WTC11 (cell line): Measurements from ENCODE around the gene GPR39. TPM values are rescaled to one million over a fixed set of nuclear protein-coding genes. Genes with fewer than 3 reads are reported as not detected.

Experiments used
- ATAC-seq: fragments of 200-7000 bp; cut with Tn5 transposase; 2 replicates; pipeline ENCODE4 v1.10.0; 2021; ENCODE audit warnings: mild to moderate bottlenecking, moderate library complexity
- CTCF ChIA-PET: fragments of 300-600 bp; sonication (Branson Sonifier 250); formaldehyde crosslinking; loops from one replicate; lab custom pipeline; 2021; ENCODE audit warnings: antibody characterized with exemption; lab: Charles Lee
- POLR2A ChIA-PET: fragments of 350-600 bp; sonication (Branson Sonifier 250); formaldehyde crosslinking; loops from one replicate; lab custom pipeline; 2021; ENCODE audit warnings: antibody characterized with exemption; lab: Charles Lee
- DNase-seq: peaks from one replicate; pipeline ENCODE4 v3.0.0; 2021; ENCODE audit warnings: low spot score
- H3K27ac Mint-ChIP-seq: 2 replicates; pipeline ENCODE4 v1.8.0; 2021; ENCODE audit warnings: mixed read lengths
- H3K27me3 Mint-ChIP-seq: 2 replicates; pipeline ENCODE4 v1.8.0; 2021; ENCODE audit warnings: low read depth, mild to moderate bottlenecking, moderate library complexity, mixed read lengths
- H3K36me3 Mint-ChIP-seq: 2 replicates; pipeline ENCODE4 v1.8.0; 2021; ENCODE audit warnings: mixed read lengths
- H3K4me1 Mint-ChIP-seq: 2 replicates; pipeline ENCODE4 v1.8.0; 2022; ENCODE audit warnings: mixed read lengths
- H3K4me3 Mint-ChIP-seq: 2 replicates; pipeline ENCODE4 v1.8.0; 2021; ENCODE audit warnings: mild to moderate bottlenecking, moderate library complexity, mixed read lengths
- H3K9me3 Mint-ChIP-seq: 2 replicates; pipeline ENCODE4 v1.8.0; 2021; ENCODE audit warnings: mixed read lengths
- AFF4 ChIP-seq: sonication (generic); formaldehyde crosslinking; IDR thresholded peaks from 2 replicates; pipeline ENCODE4 v1.8.1; 2023; ENCODE audit warnings: mild to moderate bottlenecking, missing genetic modification reagents, borderline replicate concordance
- ATF3 ChIP-seq: sonication (generic); formaldehyde crosslinking; conservative IDR thresholded peaks from 2 replicates; pipeline ENCODE4 v1.8.1; 2022; ENCODE audit warnings: mild to moderate bottlenecking, missing genetic modification reagents
- E2F4 ChIP-seq: sonication (generic); formaldehyde crosslinking; IDR thresholded peaks from 2 replicates; pipeline ENCODE4 v1.8.1; 2022; ENCODE audit warnings: low read depth, mild to moderate bottlenecking, moderate library complexity, missing genetic modification reagents, borderline replicate concordance
- FOXP1 ChIP-seq: sonication (generic); formaldehyde crosslinking; IDR thresholded peaks from 2 replicates; pipeline ENCODE4 v1.8.0; 2022; ENCODE audit warnings: missing genetic modification reagents, mild to moderate bottlenecking, moderate library complexity, borderline replicate concordance
- JAZF1 ChIP-seq: fragments of 250-450 bp; sonication (Bioruptor Pico); IDR thresholded peaks from 2 replicates; pipeline ENCODE4 v1.9.0; 2021; ENCODE audit warnings: moderate library complexity, mild to moderate bottlenecking, inconsistent platforms
- MYBL2 ChIP-seq: sonication (generic); formaldehyde crosslinking; IDR thresholded peaks from 2 replicates; pipeline ENCODE4 v1.8.1; 2023; ENCODE audit warnings: mild to moderate bottlenecking, moderate library complexity, missing genetic modification reagents
- NFYB ChIP-seq: sonication (generic); formaldehyde crosslinking; conservative IDR thresholded peaks from 2 replicates; pipeline ENCODE4 v1.8.0; 2022; ENCODE audit warnings: low read depth, missing genetic modification reagents
- OVOL2 ChIP-seq: fragments of 250-450 bp; sonication (Bioruptor Pico); IDR thresholded peaks from 2 replicates; pipeline ENCODE4 v1.9.0; 2021; ENCODE audit warnings: mild to moderate bottlenecking, borderline replicate concordance
- PREB ChIP-seq: sonication (generic); formaldehyde crosslinking; IDR thresholded peaks from 2 replicates; pipeline ENCODE4 v1.8.1; 2022; ENCODE audit warnings: mild to moderate bottlenecking, missing genetic modification reagents, moderate library complexity, borderline replicate concordance
- PRRX2 ChIP-seq: fragments of 250-450 bp; sonication (Bioruptor Pico); IDR thresholded peaks from 2 replicates; pipeline ENCODE4 v1.8.0; 2021; ENCODE audit warnings: mild to moderate bottlenecking
- RELA ChIP-seq: sonication (generic); formaldehyde crosslinking; IDR thresholded peaks from 2 replicates; pipeline ENCODE4 v1.8.1; 2022; ENCODE audit warnings: missing genetic modification reagents, mild to moderate bottlenecking, borderline replicate concordance
- SMAD3 ChIP-seq: sonication (generic); formaldehyde crosslinking; IDR thresholded peaks from 2 replicates; pipeline ENCODE4 v1.8.0; 2022; ENCODE audit warnings: missing genetic modification reagents, mild to moderate bottlenecking, borderline replicate concordance
- TEAD4 ChIP-seq: sonication (generic); formaldehyde crosslinking; IDR thresholded peaks from 2 replicates; pipeline ENCODE4 v1.8.0; 2022; ENCODE audit warnings: mild to moderate bottlenecking, missing genetic modification reagents
- TP53 ChIP-seq: sonication (generic); formaldehyde crosslinking; IDR thresholded peaks from 2 replicates; pipeline ENCODE4 v1.8.1; 2023; ENCODE audit warnings: mild to moderate bottlenecking, missing genetic modification reagents
- ZNF219 ChIP-seq: sonication (generic); formaldehyde crosslinking; IDR thresholded peaks from 2 replicates; pipeline ENCODE4 v1.8.0; 2023; ENCODE audit warnings: missing genetic modification reagents, mild to moderate bottlenecking, borderline replicate concordance
- ZNF232 ChIP-seq: sonication (generic); formaldehyde crosslinking; IDR thresholded peaks from 2 replicates; pipeline ENCODE4 v1.8.0; 2022; ENCODE audit warnings: mild to moderate bottlenecking, missing genetic modification reagents
- ZNF263 ChIP-seq: sonication (generic); formaldehyde crosslinking; IDR thresholded peaks from 2 replicates; pipeline ENCODE4 v1.8.1; 2022; ENCODE audit warnings: low read depth, mild to moderate bottlenecking, moderate library complexity, missing genetic modification reagents
- ZSCAN18 ChIP-seq: fragments of 250-450 bp; sonication (Bioruptor Pico); IDR thresholded peaks from 2 replicates; pipeline ENCODE4 v2.1.2; 2022; ENCODE audit warnings: mild to moderate bottlenecking, moderate library complexity
- total RNA-seq: library from RNA; stranded (reverse); gene quantifications from 3 replicates; pipeline ENCODE4 v1.2.3, GENCODE V29; 2021

Gene GPR39
- total RNA-seq, 1 experiment from 2014 or later = 0.74 TPM

- ChIA-PET CTCF (no interaction called here), POLR2A (no interaction called here)
- no peak for TF ChIP-seq SMAD3
- TF ChIP-seq ATF3 = no peak
- no peak for TF ChIP-seq OVOL2 (CRISPR knock-in tag)
- no peak for TF ChIP-seq ZNF232
- TF ChIP-seq NFYB (CRISPR knock-in tag) = no peak
- no peak for TF ChIP-seq MYBL2 (CRISPR knock-in tag)
- no peak for TF ChIP-seq ZSCAN18 (CRISPR knock-in tag)
- no peak overlapping the region for H3K4me3 Mint-ChIP-seq
- no peak overlapping the region for H3K27ac Mint-ChIP-seq
- no peaks in the 10 kb centered on the region for H3K27me3 Mint-ChIP-seq
- no peak for ATAC-seq
- no peak for DNase-seq
- H3K4me1 Mint-ChIP-seq = peaks cover 13% of the 10 kb centered on the region
- H3K9me3 Mint-ChIP-seq = no peaks in the 10 kb centered on the region
- no peaks in the 10 kb centered on the region for H3K36me3 Mint-ChIP-seq
These were observed 101.7 kb downstream of the GPR39 start for GRCh38 chr2:132518302-132518701.

GRCh38 chr2:132519566-132519965, 103.0 kb downstream of the GPR39 start:
- Mint-ChIP-seq H3K36me3 (no peaks in the 10 kb centered on the region), H3K4me1 (peaks cover 16% of the 10 kb centered on the region), H3K27me3 (no peaks in the 10 kb centered on the region), H3K27ac (no peak overlapping the region), H3K9me3 (no peaks in the 10 kb centered on the region)
- DNase-seq = no peak
- POLR2A ChIA-PET = no interaction called here
- TF ChIP-seq JAZF1 (CRISPR knock-in tag) = no peak
- TF ChIP-seq E2F4 (CRISPR knock-in tag) = no peak
- no peak for TF ChIP-seq ATF3
- no peak for TF ChIP-seq RELA (CRISPR knock-in tag)
- no peak for TF ChIP-seq OVOL2 (CRISPR knock-in tag)
- TF ChIP-seq PREB (CRISPR knock-in tag) = no peak
- TF ChIP-seq ZNF263 (CRISPR knock-in tag) = no peak
- TF ChIP-seq TP53 (CRISPR knock-in tag) = no peak
- TF ChIP-seq TEAD4 = no peak
- no peak for TF ChIP-seq PRRX2 (CRISPR knock-in tag)
- TF ChIP-seq AFF4 (CRISPR knock-in tag) = no peak
- TF ChIP-seq ZNF219 (CRISPR knock-in tag) = no peak
- TF ChIP-seq FOXP1 = no peak
- TF ChIP-seq, all 79 proteins: peak for 0
- H3K4me3 Mint-ChIP-seq = no peak overlapping the region
- CTCF ChIA-PET = no interaction called here
- no peak for ATAC-seq
